Measurements from ENCODE around the gene MRTFA.
A peak's percentile ranks its signal among the peaks of the same experiment; 100 is the strongest.

MRTFA gene

GRCh38 chr22:40522141-40522540, 114.4 kb downstream of the MRTFA start:
- FAIRE-seq, result no peak
- TF ChIP-seq PAX5 (IDR thresholded peaks at IDR 0.05; ENCODE audit: insufficient read depth, low read length, severe bottlenecking), result no peak
- no peak for TF ChIP-seq POLR2A (IDR thresholded peaks at IDR 0.05; ENCODE audit: low read depth, low read length)
- no peak for TF ChIP-seq POU2F2 (IDR thresholded peaks at IDR 0.05; ENCODE audit: low read depth, low read length)
- no peak for TF ChIP-seq SPI1 (IDR thresholded peaks at IDR 0.05; ENCODE audit: low read depth, low read length)
- no peak for TF ChIP-seq TAF1 (IDR thresholded peaks at IDR 0.05; ENCODE audit: low read depth, low read length)
- no peak for TF ChIP-seq POLR2AphosphoS5 (IDR thresholded peaks at IDR 0.05; ENCODE audit: low read depth, low read length)
- no peak for DNase-seq (ENCODE audit: insufficient read length, low spot score)

DNA sequence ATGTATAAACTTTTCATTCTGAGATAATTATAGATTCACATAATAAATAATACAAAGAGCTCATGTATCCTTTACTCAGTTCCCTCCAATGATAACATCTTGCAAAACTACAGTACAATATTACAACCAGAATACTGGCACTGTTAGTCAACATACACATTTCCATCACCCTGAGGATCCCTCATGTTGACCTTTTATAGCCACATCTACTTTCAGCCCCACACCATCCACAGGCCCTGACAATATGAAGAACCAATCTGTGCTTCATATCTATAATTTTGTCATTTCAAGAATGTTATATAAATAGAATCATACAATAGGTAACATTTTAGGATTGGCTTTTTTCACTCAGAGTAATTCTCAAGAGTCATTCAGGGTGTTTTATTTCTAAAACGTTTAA, 115.5 kb downstream of the MRTFA start:
- DNase-seq (ENCODE audit: insufficient read length, low spot score), result no peak
- no peak for TF ChIP-seq PAX5 (IDR thresholded peaks at IDR 0.05; ENCODE audit: insufficient read depth, low read length, severe bottlenecking)
- TF ChIP-seq TAF1 (IDR thresholded peaks at IDR 0.05; ENCODE audit: low read depth, low read length), result no peak
- no peak for TF ChIP-seq POLR2AphosphoS5 (IDR thresholded peaks at IDR 0.05; ENCODE audit: low read depth, low read length)
- FAIRE-seq, result no peak

DNA sequence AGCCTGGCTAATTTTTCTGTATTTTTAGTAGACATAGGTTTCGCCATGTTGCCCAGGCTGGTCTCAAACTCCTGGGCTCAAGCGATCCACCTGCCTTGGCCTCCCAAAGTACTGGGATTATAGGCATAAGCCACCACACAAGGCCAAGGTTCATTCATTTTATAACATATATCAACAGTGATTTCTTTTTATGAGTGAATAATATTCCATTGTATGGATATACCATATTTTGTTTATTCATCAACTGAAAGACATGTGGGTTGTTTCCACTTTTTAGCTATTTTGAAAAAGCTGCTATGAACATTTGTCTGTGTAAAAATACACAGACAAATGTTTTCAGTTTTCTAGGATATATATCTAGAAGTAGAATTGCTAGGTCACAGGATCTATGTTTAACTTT, 116.0 kb downstream of the MRTFA start:
- no peak for DNase-seq (ENCODE audit: insufficient read length, low spot score)
- TF ChIP-seq POU2F2 (IDR thresholded peaks at IDR 0.05; ENCODE audit: low read depth, low read length), result no peak
- TF ChIP-seq POLR2AphosphoS5 (IDR thresholded peaks at IDR 0.05; ENCODE audit: low read depth, low read length), result no peak
- no peak for TF ChIP-seq TAF1 (IDR thresholded peaks at IDR 0.05; ENCODE audit: low read depth, low read length)
- no peak for TF ChIP-seq SPI1 (IDR thresholded peaks at IDR 0.05; ENCODE audit: low read depth, low read length)
- TF ChIP-seq PAX5 (IDR thresholded peaks at IDR 0.05; ENCODE audit: insufficient read depth, low read length, severe bottlenecking), result no peak
- TF ChIP-seq POLR2A (IDR thresholded peaks at IDR 0.05; ENCODE audit: low read depth, low read length), result no peak
- no peak for FAIRE-seq

- TF ChIP-seq POU2F2 (IDR thresholded peaks at IDR 0.05; ENCODE audit: low read depth, low read length), result no peak
- no peak for DNase-seq (ENCODE audit: insufficient read length, low spot score)
- FAIRE-seq, result no peak
These were observed 116.6 kb downstream of the MRTFA start for GRCh38 chr22:40519948-40520331.

GRCh38 chr22:40519284-40519947, 117.1 kb downstream of the MRTFA start:
- no peak for TF ChIP-seq POLR2AphosphoS5 (IDR thresholded peaks at IDR 0.05; ENCODE audit: low read depth, low read length)
- peak; percentile 30; the same call in 1 of the 2 replicates for TF ChIP-seq SPI1 (IDR thresholded peaks at IDR 0.05; ENCODE audit: low read depth, low read length)
- no peak for TF ChIP-seq POLR2A (IDR thresholded peaks at IDR 0.05; ENCODE audit: low read depth, low read length)
- no peak for TF ChIP-seq TAF1 (IDR thresholded peaks at IDR 0.05; ENCODE audit: low read depth, low read length)
- TF ChIP-seq POU2F2 (IDR thresholded peaks at IDR 0.05; ENCODE audit: low read depth, low read length), result no peak
- no peak for TF ChIP-seq PAX5 (IDR thresholded peaks at IDR 0.05; ENCODE audit: insufficient read depth, low read length, severe bottlenecking)
- no peak for DNase-seq (ENCODE audit: insufficient read length, low spot score)
- peak; percentile 9 for FAIRE-seq

DNA sequence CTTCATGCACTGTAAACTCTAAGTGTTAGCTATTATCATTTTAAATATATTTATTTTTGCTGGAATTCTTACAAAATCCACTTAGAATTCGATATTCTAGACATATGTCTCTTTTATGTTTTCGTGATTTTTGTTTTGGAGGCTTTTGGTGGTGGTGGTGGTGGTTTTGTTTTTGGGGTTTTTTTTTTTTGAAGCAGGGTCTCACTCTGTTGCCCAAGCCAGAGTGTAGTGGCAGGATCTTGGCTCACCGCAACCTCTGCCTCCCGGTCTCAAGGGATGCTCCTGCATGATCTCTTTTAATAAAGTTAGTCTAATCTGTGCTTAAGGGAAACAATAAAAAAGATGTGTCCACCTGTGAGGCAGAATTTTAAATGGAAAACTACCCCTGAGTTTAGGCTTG, 117.7 kb downstream of the MRTFA start:
- TF ChIP-seq TAF1 (IDR thresholded peaks at IDR 0.05; ENCODE audit: low read depth, low read length), result no peak
- TF ChIP-seq PAX5 (IDR thresholded peaks at IDR 0.05; ENCODE audit: insufficient read depth, low read length, severe bottlenecking), result no peak
- TF ChIP-seq POU2F2 (IDR thresholded peaks at IDR 0.05; ENCODE audit: low read depth, low read length), result no peak
- TF ChIP-seq POLR2AphosphoS5 (IDR thresholded peaks at IDR 0.05; ENCODE audit: low read depth, low read length), result no peak
- TF ChIP-seq POLR2A (IDR thresholded peaks at IDR 0.05; ENCODE audit: low read depth, low read length), result no peak
- TF ChIP-seq SPI1 (IDR thresholded peaks at IDR 0.05; ENCODE audit: low read depth, low read length), result no peak
- DNase-seq (ENCODE audit: insufficient read length, low spot score), result no peak
- no peak for FAIRE-seq

- FAIRE-seq, result no peak
- DNase-seq (ENCODE audit: insufficient read length, low spot score), result no peak
- TF ChIP-seq TAF1 (IDR thresholded peaks at IDR 0.05; ENCODE audit: low read depth, low read length), result no peak
- TF ChIP-seq POLR2AphosphoS5 (IDR thresholded peaks at IDR 0.05; ENCODE audit: low read depth, low read length), result no peak
- TF ChIP-seq POLR2A (IDR thresholded peaks at IDR 0.05; ENCODE audit: low read depth, low read length), result no peak
- no peak for TF ChIP-seq POU2F2 (IDR thresholded peaks at IDR 0.05; ENCODE audit: low read depth, low read length)
These were observed 118.9 kb downstream of the MRTFA start for GRCh38 chr22:40517631-40518030.

- TF ChIP-seq PAX5 (IDR thresholded peaks at IDR 0.05; ENCODE audit: insufficient read depth, low read length, severe bottlenecking) (no peak), POU2F2 (IDR thresholded peaks at IDR 0.05; ENCODE audit: low read depth, low read length) (no peak), SPI1 (IDR thresholded peaks at IDR 0.05; ENCODE audit: low read depth, low read length) (no peak), POLR2A (IDR thresholded peaks at IDR 0.05; ENCODE audit: low read depth, low read length) (no peak)
- DNase-seq (ENCODE audit: insufficient read length, low spot score) (no peak), FAIRE-seq (no peak)
These were observed 120.1 kb downstream of the MRTFA start for GRCh38 chr22:40516416-40516815.

DNA sequence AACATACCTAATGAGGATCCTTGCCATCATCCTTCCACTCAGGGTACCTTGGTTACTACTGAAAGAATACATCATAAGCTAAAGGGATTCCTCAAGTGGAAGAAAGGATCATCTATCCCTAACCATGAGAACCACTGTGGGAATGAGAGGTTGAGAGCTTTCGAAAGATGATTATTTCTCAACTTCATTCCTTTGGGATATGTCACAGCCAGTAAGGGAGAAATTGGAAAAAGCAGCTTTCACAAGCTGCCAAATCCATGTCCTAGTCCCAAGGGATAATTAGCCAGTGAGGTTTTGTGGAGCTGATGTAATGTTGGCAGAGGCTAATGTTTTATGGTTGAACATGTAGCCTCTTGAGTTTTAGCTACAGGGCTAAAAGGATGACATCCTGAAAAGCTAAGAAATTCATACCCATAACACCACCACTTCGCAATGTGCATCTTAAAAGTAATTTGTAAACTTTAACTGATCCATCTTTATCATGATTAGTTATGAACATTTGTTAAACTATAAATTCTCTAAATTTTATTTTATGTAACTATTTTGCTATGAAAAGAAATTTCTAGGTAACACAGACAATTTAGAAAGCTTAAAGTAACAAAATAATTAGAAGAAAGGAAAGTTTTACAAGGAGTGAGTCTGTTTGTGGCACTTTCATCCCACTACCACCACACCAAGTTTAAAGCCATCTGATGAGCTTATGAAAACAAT, 123.9 kb downstream of the MRTFA start:
- no peak for TF ChIP-seq PAX5 (IDR thresholded peaks at IDR 0.05; ENCODE audit: insufficient read depth, low read length, severe bottlenecking)
- no peak for TF ChIP-seq SPI1 (IDR thresholded peaks at IDR 0.05; ENCODE audit: low read depth, low read length)
- TF ChIP-seq POU2F2 (IDR thresholded peaks at IDR 0.05; ENCODE audit: low read depth, low read length), result no peak
- TF ChIP-seq TAF1 (IDR thresholded peaks at IDR 0.05; ENCODE audit: low read depth, low read length), result no peak
- TF ChIP-seq POLR2A (IDR thresholded peaks at IDR 0.05; ENCODE audit: low read depth, low read length), result no peak
- TF ChIP-seq POLR2AphosphoS5 (IDR thresholded peaks at IDR 0.05; ENCODE audit: low read depth, low read length), result no peak
- DNase-seq (ENCODE audit: insufficient read length, low spot score) (no peak), FAIRE-seq (no peak)

DNA sequence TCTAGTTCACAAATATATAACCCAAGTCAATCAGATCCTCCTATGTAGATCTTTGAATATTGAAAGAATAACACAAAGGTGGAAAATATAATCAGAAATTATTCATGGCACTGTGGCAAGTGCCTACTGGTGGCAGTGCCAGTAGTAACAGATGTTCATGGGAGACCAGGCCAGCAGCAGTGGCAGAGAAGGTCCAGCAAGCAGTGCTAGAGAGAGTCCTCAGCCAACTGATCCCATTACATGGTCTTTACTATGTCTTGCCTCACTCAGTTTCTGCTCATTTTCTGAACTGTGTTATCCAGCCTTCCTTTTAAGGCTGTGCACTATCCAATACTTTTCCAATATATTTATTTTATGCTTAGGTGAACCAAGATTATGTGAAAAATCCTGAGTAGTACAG, 124.9 kb downstream of the MRTFA start:
- TF ChIP-seq POU2F2 (IDR thresholded peaks at IDR 0.05; ENCODE audit: low read depth, low read length) (no peak), POLR2AphosphoS5 (IDR thresholded peaks at IDR 0.05; ENCODE audit: low read depth, low read length) (no peak), PAX5 (IDR thresholded peaks at IDR 0.05; ENCODE audit: insufficient read depth, low read length, severe bottlenecking) (no peak), TAF1 (IDR thresholded peaks at IDR 0.05; ENCODE audit: low read depth, low read length) (no peak), POLR2A (IDR thresholded peaks at IDR 0.05; ENCODE audit: low read depth, low read length) (no peak), SPI1 (IDR thresholded peaks at IDR 0.05; ENCODE audit: low read depth, low read length) (no peak)
- DNase-seq (ENCODE audit: insufficient read length, low spot score), result no peak
- no peak for FAIRE-seq
